ENCODE data around the gene PPP1R37.

DNA sequence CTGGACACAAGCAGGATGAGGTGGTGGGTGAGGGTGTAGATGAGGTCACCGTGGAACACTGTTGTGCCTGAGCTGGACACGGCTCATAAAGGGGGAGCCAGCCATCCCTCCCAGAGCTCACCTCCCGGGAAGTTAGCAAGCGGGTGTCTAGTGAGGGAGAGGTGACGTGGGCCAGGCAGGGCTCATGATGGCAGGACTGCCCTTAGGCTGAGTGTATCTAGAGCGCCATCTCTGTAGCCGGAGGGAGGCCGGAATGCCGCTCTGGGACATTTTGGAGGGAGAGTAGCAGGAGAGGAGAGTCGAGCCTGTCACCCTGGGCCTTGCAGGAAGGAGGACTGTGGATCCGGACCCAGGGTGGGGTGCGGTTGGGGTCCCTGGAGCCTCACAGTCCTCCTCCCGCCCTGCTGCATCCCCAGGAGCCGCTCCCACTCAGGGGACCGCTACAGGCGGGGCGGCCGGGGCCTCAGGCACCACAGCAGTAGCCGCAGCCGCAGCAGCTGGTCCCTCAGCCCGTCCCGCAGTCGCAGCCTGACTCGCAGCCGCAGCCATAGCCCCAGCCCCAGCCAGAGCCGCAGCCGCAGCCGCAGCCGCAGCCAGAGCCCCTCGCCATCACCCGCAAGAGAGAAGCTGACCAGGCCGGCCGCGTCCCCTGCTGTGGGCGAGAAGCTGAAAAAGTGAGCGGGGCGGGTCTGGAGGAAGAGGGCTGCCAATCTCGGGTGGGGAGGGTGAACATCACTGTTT, 25.9 kb upstream of the PPP1R37 start:
- no peak for TF ChIP-seq TAF1 (IDR thresholded peaks at IDR 0.05; ENCODE audit: borderline replicate concordance, insufficient read depth, low read length)
- TF ChIP-seq, protein P1, sequence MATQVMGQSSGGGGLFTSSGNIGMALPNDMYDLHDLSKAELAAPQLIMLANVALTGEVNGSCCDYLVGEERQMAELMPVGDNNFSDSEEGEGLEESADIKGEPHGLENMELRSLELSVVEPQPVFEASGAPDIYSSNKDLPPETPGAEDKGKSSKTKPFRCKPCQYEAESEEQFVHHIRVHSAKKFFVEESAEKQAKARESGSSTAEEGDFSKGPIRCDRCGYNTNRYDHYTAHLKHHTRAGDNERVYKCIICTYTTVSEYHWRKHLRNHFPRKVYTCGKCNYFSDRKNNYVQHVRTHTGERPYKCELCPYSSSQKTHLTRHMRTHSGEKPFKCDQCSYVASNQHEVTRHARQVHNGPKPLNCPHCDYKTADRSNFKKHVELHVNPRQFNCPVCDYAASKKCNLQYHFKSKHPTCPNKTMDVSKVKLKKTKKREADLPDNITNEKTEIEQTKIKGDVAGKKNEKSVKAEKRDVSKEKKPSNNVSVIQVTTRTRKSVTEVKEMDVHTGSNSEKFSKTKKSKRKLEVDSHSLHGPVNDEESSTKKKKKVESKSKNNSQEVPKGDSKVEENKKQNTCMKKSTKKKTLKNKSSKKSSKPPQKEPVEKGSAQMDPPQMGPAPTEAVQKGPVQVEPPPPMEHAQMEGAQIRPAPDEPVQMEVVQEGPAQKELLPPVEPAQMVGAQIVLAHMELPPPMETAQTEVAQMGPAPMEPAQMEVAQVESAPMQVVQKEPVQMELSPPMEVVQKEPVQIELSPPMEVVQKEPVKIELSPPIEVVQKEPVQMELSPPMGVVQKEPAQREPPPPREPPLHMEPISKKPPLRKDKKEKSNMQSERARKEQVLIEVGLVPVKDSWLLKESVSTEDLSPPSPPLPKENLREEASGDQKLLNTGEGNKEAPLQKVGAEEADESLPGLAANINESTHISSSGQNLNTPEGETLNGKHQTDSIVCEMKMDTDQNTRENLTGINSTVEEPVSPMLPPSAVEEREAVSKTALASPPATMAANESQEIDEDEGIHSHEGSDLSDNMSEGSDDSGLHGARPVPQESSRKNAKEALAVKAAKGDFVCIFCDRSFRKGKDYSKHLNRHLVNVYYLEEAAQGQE (IDR thresholded peaks at IDR 0.05; ENCODE audit: insufficient read depth in 1 of 2, low read depth in 2 of 2, low read length in 2 of 2): no peak
